ENCODE data around the gene CFB. TPM values are rescaled to one million over a fixed set of nuclear protein-coding genes. Genes with fewer than 3 reads are reported as not detected.
"Not testable (repeated sequence)": the region's sequence is repeated elsewhere in the genome, so short reads cannot be mapped to it uniquely, and the experiment has no call there.

Gene CFB
- total RNA-seq = 1 to 10 TPM; 1.9 to 3.6 TPM

- no peak for DNase-seq (ENCODE audit: low spot score in 2 of 2)
- peak; percentile 32 to 56 for ATAC-seq
- H3K27ac Mint-ChIP-seq = peak within 1 kb of the TSS; percentile 29 to 82
- H3K9me3 Mint-ChIP-seq = no peaks in the 10 kb centered on the region
- no peaks in the 10 kb centered on the region for H3K36me3 Mint-ChIP-seq
Observed at GRCh38 chr6:31945507-31946369, at the start of gene CFB. Gene CFB, plus strand, starts transcription at chr6:31946095. Its CDS starts 127 bp downstream, at chr6:31946222.

GRCh38 chr6:31896493-31896855 is 49.4 kb upstream of the CFB start:
- DNase-seq (ENCODE audit: low spot score in 2 of 2) = no peak
- peaks cover 11 to 14% of the 10 kb centered on the region in 2 donors for H3K36me3 Mint-ChIP-seq
- H3K9me3 Mint-ChIP-seq = no peaks in the 10 kb centered on the region
- ATAC-seq = no peak
- H3K27ac Mint-ChIP-seq = peak overlapping the region; percentile 86 to 96

GRCh38 chr6:31896856-31897611 is 48.9 kb upstream of the CFB start:
- H3K36me3 Mint-ChIP-seq = peaks cover 11 to 12% of the 10 kb centered on the region in 2 donors
- DNase-seq (ENCODE audit: low spot score in 2 of 2) (no peak), ATAC-seq (peak; percentile 0 to 2)

GRCh38 chr6:31897612-31898382 is 48.1 kb upstream of the CFB start, which contains the start of gene EHMT2:
Gene EHMT2, minus strand, starts transcription at chr6:31897698. Its CDS starts 21 bp downstream, at chr6:31897677.
- H3K27ac Mint-ChIP-seq = peak within 1 kb of the TSS; percentile 93 to 96
- no peaks in the 10 kb centered on the region for H3K9me3 Mint-ChIP-seq
- DNase-seq (ENCODE audit: low spot score in 2 of 2) (peak; percentile 85 to 90), ATAC-seq (peak; percentile 74 to 75)
- H3K36me3 Mint-ChIP-seq = peaks cover 6 to 11% of the 10 kb centered on the region in 2 donors

More at GRCh38 chr6:31896856-31897611, 48.9 kb upstream of the CFB start:
- Mint-ChIP-seq H3K9me3 (no peaks in the 10 kb centered on the region), H3K27ac (peak overlapping the region; percentile 93 to 96)

- peaks cover 6 to 11% of the 10 kb centered on the region in 2 donors for H3K36me3 Mint-ChIP-seq
- H3K9me3 Mint-ChIP-seq = no peaks in the 10 kb centered on the region
- ATAC-seq (peak; percentile 13 to 40), DNase-seq (ENCODE audit: low spot score in 2 of 2) (no peak)
- H3K27ac Mint-ChIP-seq = peak overlapping the region; percentile 93 to 96
Observed at GRCh38 chr6:31898383-31899011, 47.4 kb upstream of the CFB start.

- Mint-ChIP-seq H3K27ac (peak overlapping the region; percentile 91 to 93), H3K9me3 (no peaks in the 10 kb centered on the region), H3K36me3 (peaks cover 6 to 11% of the 10 kb centered on the region in 2 donors)
- ATAC-seq (no peak), DNase-seq (ENCODE audit: low spot score in 2 of 2) (no peak)
Observed at GRCh38 chr6:31899215-31899614, 46.7 kb upstream of the CFB start.

- DNase-seq (ENCODE audit: low spot score in 2 of 2) = no peak
Observed at GRCh38 chr6:31899882-31900722, 45.8 kb upstream of the CFB start.

GRCh38 chr6:31900917-31901414 is 44.9 kb upstream of the CFB start:
- ATAC-seq (no peak), DNase-seq (ENCODE audit: low spot score in 2 of 2) (no peak)
- Mint-ChIP-seq H3K9me3 (no peaks in the 10 kb centered on the region), H3K27ac (no peak overlapping the region), H3K36me3 (peaks cover 6 to 11% of the 10 kb centered on the region in 2 donors)

More at GRCh38 chr6:31899882-31900722, 45.8 kb upstream of the CFB start:
- Mint-ChIP-seq H3K36me3 (peaks cover 6 to 11% of the 10 kb centered on the region in 2 donors), H3K27ac (peak overlapping the region in 1 of 2 donors; percentile 93), H3K9me3 (no peaks in the 10 kb centered on the region)
- no peak for ATAC-seq

- ATAC-seq (peak in 1 of 2 donors; percentile 24), DNase-seq (ENCODE audit: low spot score in 2 of 2) (peak; percentile 42 to 60)
- no peak overlapping the region for H3K27ac Mint-ChIP-seq
- H3K9me3 Mint-ChIP-seq = no peaks in the 10 kb centered on the region
- H3K36me3 Mint-ChIP-seq = peaks cover 6 to 11% of the 10 kb centered on the region in 2 donors
Observed at GRCh38 chr6:31901415-31901952, 44.4 kb upstream of the CFB start.

- DNase-seq (ENCODE audit: low spot score in 2 of 2) (peak; percentile 83 to 88), ATAC-seq (peak; percentile 67 to 72)
- Mint-ChIP-seq H3K27ac (peak within 1 kb of the TSS; percentile 42 to 95), H3K36me3 (peaks cover 6 to 11% of the 10 kb centered on the region in 2 donors), H3K9me3 (no peaks in the 10 kb centered on the region)
Observed at GRCh38 chr6:31901953-31902643, 43.8 kb upstream of the CFB start, which contains the start of gene ZBTB12. Gene ZBTB12, minus strand, starts transcription at chr6:31902086. Its CDS starts 781 bp downstream, at chr6:31901305.

GRCh38 chr6:31903957-31904356 is 41.9 kb upstream of the CFB start:
- ATAC-seq = no peak
- H3K36me3 Mint-ChIP-seq = no peaks in the 10 kb centered on the region
- no peak for DNase-seq (ENCODE audit: low spot score in 2 of 2)
- H3K9me3 Mint-ChIP-seq = no peaks in the 10 kb centered on the region
- H3K27ac Mint-ChIP-seq = no peak overlapping the region

GRCh38 chr6:31905041-31905440 is 40.9 kb upstream of the CFB start:
- no peaks in the 10 kb centered on the region for H3K9me3 Mint-ChIP-seq
- no peak overlapping the region for H3K27ac Mint-ChIP-seq
- no peak for DNase-seq (ENCODE audit: low spot score in 2 of 2)
- no peak for ATAC-seq
- no peaks in the 10 kb centered on the region for H3K36me3 Mint-ChIP-seq

- Mint-ChIP-seq H3K36me3 (no peaks in the 10 kb centered on the region), H3K27ac (peak overlapping the region; percentile 14 to 57), H3K9me3 (no peaks in the 10 kb centered on the region)
- no peak for DNase-seq (ENCODE audit: low spot score in 2 of 2)
- ATAC-seq = no peak
Observed at GRCh38 chr6:31906122-31906521, 39.8 kb upstream of the CFB start.

GRCh38 chr6:31906727-31907126 is 39.2 kb upstream of the CFB start:
- ATAC-seq; DNase-seq (ENCODE audit: low spot score in 2 of 2); H3K36me3 Mint-ChIP-seq; H3K9me3 Mint-ChIP-seq: not testable (repeated sequence)
- H3K27ac Mint-ChIP-seq = peak overlapping the region in 1 of 2 donors; percentile 14
